HCT116 (cell line): ENCODE results near the gene RAB19.

ENCODE experiments used
- ATF3 ChIP-seq: IDR thresholded peaks from 2 replicates; pipeline ENCODE4 v1.6.1; 2012
- CTCF ChIP-seq, 3 experiments: fragments of 200-600 bp in 1 of 3; sonication (generic) in 1 of 3; IDR thresholded peaks in 2 of 3; conservative IDR thresholded peaks in 1 of 3; 2 replicates each; pipeline ENCODE4 v1.5.1; 2012 to 2017; ENCODE audit warnings: low read depth in 2 of 3, low read length in 2 of 3, antibody characterized with exemption in 1 of 3, borderline replicate concordance in 1 of 3, control low read depth in 1 of 3, mild to moderate bottlenecking in 1 of 3, mixed read lengths in 1 of 3, mixed run types in 1 of 3, moderate library complexity in 1 of 3; ENCODE audit not compliant: insufficient read depth in 1 of 3
- EZH2 ChIP-seq: fragments of 200-600 bp; sonication (generic); IDR thresholded peaks from 2 replicates; pipeline ENCODE4 v1.6.1; 2017; ENCODE audit warnings: antibody characterized with exemption, mixed run types
- POLR2A ChIP-seq: IDR thresholded peaks from 2 replicates; pipeline ENCODE4 v1.7.0; 2011; ENCODE audit warnings: borderline replicate concordance; ENCODE audit not compliant: insufficient read depth, insufficient read length; ENCODE audit errors: extremely low read depth
- POLR2AphosphoS5 ChIP-seq: IDR thresholded peaks from 2 replicates; pipeline ENCODE4 v1.6.1; 2011; ENCODE audit warnings: mild to moderate bottlenecking, low read depth, low read length, moderate library complexity

GRCh38 chr7:140416560-140416959 is 12.7 kb downstream of the RAB19 start:
- TF ChIP-seq POLR2A = no peak
- no peak for TF ChIP-seq CTCF (IDR thresholded peaks at IDR 0.05 in 2 of 3, conservative IDR thresholded peaks at IDR 0.05 in 1 of 3; ENCODE audit: borderline replicate concordance in 1 of 3, insufficient read depth in 1 of 3, low read depth in 2 of 3, low read length in 2 of 3)
- no peak for TF ChIP-seq ATF3
- no peak for TF ChIP-seq POLR2AphosphoS5
- TF ChIP-seq EZH2 = no peak
